GM19452 (cell line): ENCODE measurements around the gene RBM47.
A peak's percentile ranks its signal among the peaks of the same experiment; 100 is the strongest.

ENCODE experiments used
- ATAC-seq: cut with Tn5 transposase; IDR thresholded peaks from one replicate; pipeline ENCODE4 v1.9.1; 2021; ENCODE audit not compliant: unreplicated experiment

The RBM47 gene

GRCh38 chr4:40626183-40626990 lies 3.3 kb downstream of the RBM47 start:
- ATAC-seq = no peak

- ATAC-seq = no peak
These were observed 6.0 kb downstream of the RBM47 start for GRCh38 chr4:40623707-40624106.

- ATAC-seq = no peak
These were observed 6.8 kb downstream of the RBM47 start for GRCh38 chr4:40622913-40623312.

- peak; percentile 61 for ATAC-seq
These were observed 7.8 kb downstream of the RBM47 start for GRCh38 chr4:40621592-40622512.

GRCh38 chr4:40621229-40621591 lies 8.5 kb downstream of the RBM47 start:
- ATAC-seq = no peak

GRCh38 chr4:40619600-40619999 lies 10.1 kb downstream of the RBM47 start:
- ATAC-seq = no peak

GRCh38 chr4:40617872-40618271 lies 11.8 kb downstream of the RBM47 start:
- ATAC-seq = no peak

GRCh38 chr4:40614031-40614430 lies 15.6 kb downstream of the RBM47 start:
- no peak for ATAC-seq

- ATAC-seq = no peak
These were observed 16.2 kb downstream of the RBM47 start for GRCh38 chr4:40613456-40613855.

GRCh38 chr4:40612831-40613230 lies 16.8 kb downstream of the RBM47 start:
- ATAC-seq = no peak

GRCh38 chr4:40612283-40612682 lies 17.4 kb downstream of the RBM47 start:
- no peak for ATAC-seq

- no peak for ATAC-seq
These were observed 21.0 kb downstream of the RBM47 start for GRCh38 chr4:40608628-40609027.

- no peak for ATAC-seq
These were observed 22.4 kb downstream of the RBM47 start for GRCh38 chr4:40607221-40607620.

GRCh38 chr4:40606239-40606767 lies 23.4 kb downstream of the RBM47 start:
- ATAC-seq = no peak

GRCh38 chr4:40603281-40603680 lies 26.4 kb downstream of the RBM47 start:
- no peak for ATAC-seq

- ATAC-seq = no peak
These were observed 28.0 kb downstream of the RBM47 start for GRCh38 chr4:40601641-40602040.

- ATAC-seq = no peak
These were observed 28.8 kb downstream of the RBM47 start for GRCh38 chr4:40600850-40601249.

GRCh38 chr4:40599431-40599830 lies 30.2 kb downstream of the RBM47 start:
- no peak for ATAC-seq

GRCh38 chr4:40596522-40596921 lies 33.1 kb downstream of the RBM47 start:
- ATAC-seq = no peak

GRCh38 chr4:40595981-40596380 lies 33.7 kb downstream of the RBM47 start:
- no peak for ATAC-seq

- no peak for ATAC-seq
These were observed 35.1 kb downstream of the RBM47 start for GRCh38 chr4:40594261-40595178.
